HAP-1 (cell line): Measurements from ENCODE around the gene S100A12.

Experiments used
- DNase-seq, 2 experiments: peaks; one replicate each; pipeline ENCODE4 v3.0.0-alpha.2; 2016 to 2020; ENCODE audit warnings: low spot score in 2 of 2
- H3K27me3 ChIP-seq: fragments of 250-450 bp; sonication (Bioruptor Pico); 2 replicates; pipeline ENCODE4 v1.5.1; 2020; ENCODE audit warnings: low read depth, mild to moderate bottlenecking, moderate library complexity
- H3K36me3 ChIP-seq: fragments of 250-450 bp; sonication (Bioruptor Pico); replicated peaks from 2 replicates; pipeline ENCODE4 v1.5.1; 2020; ENCODE audit warnings: mild to moderate bottlenecking
- H3K4me1 ChIP-seq: fragments of 250-450 bp; sonication (Bioruptor Pico); 2 replicates; pipeline ENCODE4 v1.5.1; 2020; ENCODE audit warnings: mild to moderate bottlenecking
- H3K4me3 ChIP-seq: fragments of 250-450 bp; sonication (Bioruptor Pico); 2 replicates; pipeline ENCODE4 v1.5.1; 2020; ENCODE audit warnings: mild to moderate bottlenecking, moderate library complexity
- H3K9me3 ChIP-seq: fragments of 250-450 bp; sonication (Bioruptor Pico); 2 replicates; pipeline ENCODE4 v1.5.1; 2020; ENCODE audit warnings: mild to moderate bottlenecking, moderate library complexity
- in situ Hi-C: fragments of 300-500 bp; cut with MboI; formaldehyde crosslinking; loops from 3 replicates; pipeline ENCODE4 v1.14.3; 2020; ENCODE audit warnings: low sequenced_read_pairs, inconsistent platforms, mixed read lengths

The S100A12 gene

DNA sequence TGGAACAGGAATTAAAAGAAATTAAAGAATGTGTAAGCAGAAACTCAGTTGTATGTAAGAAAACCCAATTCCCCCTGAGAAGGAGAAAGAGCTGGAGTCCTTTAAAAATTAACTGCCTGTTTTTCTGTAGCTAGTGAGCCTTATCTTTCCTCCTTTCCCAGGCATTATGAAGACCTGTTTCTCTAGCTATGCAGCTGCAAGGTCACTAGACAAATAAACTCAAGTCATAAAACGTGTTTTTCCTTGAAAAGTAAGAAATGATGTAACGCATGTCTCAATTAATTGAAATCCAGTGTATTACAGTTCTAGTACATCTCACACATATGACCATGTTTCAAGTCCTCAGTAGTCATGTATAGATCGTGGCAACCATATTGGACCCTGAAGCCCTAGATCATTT is 5.3 kb downstream of the S100A12 start:
- Histone ChIP-seq H3K36me3 (no peaks in the 10 kb centered on the region), H3K4me1 (no peaks in the 10 kb centered on the region), H3K27me3 (no peaks in the 10 kb centered on the region), H3K9me3 (no peaks in the 10 kb centered on the region), H3K4me3 (no peak overlapping the region)
- in situ Hi-C loops = loop anchor here (25.0 kb wide), 1 partner anchor 392 kb away; no protein-coding TSS in a partner anchor
- no peak for DNase-seq

DNA sequence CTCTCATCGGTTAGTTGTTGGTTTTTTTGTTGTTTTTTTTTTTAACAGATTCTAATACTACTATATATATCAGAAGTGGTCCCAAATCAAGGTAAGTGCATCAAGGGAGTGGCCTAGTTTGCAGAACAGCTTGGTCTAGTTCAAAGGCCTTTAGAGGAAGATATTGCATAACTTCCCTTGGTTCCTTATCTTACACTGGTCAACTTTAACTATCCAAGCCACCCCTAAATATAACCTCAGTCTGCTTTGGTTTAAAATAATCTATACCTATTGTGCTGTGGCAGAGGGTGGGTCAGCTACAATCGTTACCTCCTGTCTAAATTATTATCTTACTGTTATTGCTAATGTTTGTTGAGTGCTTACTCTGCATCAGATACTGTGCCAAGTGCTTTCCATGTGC is 6.9 kb downstream of the S100A12 start:
- H3K4me1 ChIP-seq = no peaks in the 10 kb centered on the region
- no peak overlapping the region for H3K4me3 ChIP-seq
- no peaks in the 10 kb centered on the region for H3K27me3 ChIP-seq
- DNase-seq = no peak
- in situ Hi-C loops = loop anchor here (25.0 kb wide), 1 partner anchor 394 kb away; no protein-coding TSS in a partner anchor
- no peaks in the 10 kb centered on the region for H3K9me3 ChIP-seq
- H3K36me3 ChIP-seq = no peaks in the 10 kb centered on the region

DNA sequence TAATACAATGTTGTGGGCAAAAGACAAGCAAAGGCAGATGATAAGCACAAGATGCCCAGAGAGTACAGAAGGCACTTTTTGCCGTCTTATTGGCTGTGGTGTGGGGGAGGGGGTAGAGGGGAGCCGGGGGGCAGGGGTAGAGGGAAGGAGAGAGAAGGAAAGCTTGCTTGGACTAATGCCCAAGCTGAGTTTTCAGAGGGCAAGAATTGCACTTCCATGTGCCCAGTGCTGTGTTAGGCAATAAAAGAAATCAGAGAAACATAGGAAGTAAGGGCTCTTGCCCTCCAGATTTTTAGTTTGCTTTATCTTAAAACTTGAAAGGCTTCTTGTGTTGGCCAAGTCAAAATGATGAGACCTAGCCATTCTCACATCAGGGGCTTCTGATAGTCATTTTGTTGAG is 8.3 kb downstream of the S100A12 start:
- H3K36me3 ChIP-seq = no peaks in the 10 kb centered on the region
- in situ Hi-C loops = loop anchor here (25.0 kb wide), 1 partner anchor 395 kb away; no protein-coding TSS in a partner anchor
- DNase-seq = no peak
- no peaks in the 10 kb centered on the region for H3K4me1 ChIP-seq
- H3K9me3 ChIP-seq = no peaks in the 10 kb centered on the region
- no peaks in the 10 kb centered on the region for H3K27me3 ChIP-seq
- H3K4me3 ChIP-seq = no peak overlapping the region

DNA sequence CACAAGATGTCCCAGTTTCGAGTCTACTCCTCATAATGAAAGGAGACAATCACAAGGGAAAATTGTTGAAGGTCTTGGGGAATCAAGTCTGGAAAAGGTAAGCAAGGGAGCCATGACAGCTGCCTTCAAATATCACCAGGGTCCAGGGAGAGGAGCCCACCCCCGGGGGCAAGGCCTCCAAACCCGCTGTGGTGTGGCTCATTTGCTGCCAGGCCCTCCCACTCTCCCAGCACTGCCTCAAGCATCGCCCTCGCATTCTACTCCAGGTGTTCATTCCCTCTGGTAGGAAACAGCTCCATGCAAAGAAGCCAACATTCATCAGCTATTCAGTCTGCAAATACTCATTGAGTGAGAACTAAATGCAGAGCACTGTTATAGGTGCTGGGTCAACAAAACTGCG is 9.2 kb downstream of the S100A12 start:
- in situ Hi-C loops = loop anchor here (25.0 kb wide), 1 partner anchor 396 kb away; no protein-coding TSS in a partner anchor
- H3K27me3 ChIP-seq = no peaks in the 10 kb centered on the region
- no peaks in the 10 kb centered on the region for H3K9me3 ChIP-seq

DNA sequence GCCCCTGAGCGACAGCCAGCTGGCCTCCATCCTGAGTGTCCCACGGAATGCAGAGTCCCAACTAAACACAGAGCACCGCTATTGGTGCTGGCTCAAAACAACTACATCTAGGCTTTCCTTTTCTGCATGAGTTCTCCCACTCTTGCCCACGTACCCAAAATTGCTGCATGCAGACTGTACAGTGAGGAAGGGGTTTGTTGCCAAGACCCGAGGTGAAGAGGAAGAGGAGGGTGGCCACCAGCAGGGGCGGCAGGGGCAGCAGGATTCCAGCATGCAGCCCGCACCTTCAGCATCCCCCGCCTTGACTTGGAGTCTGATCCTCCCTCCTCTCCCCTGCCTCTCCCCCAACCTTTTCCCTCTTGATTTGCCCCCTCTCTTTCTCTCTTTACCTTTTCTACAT is 9.7 kb downstream of the S100A12 start:
- H3K4me1 ChIP-seq = no peaks in the 10 kb centered on the region
- no peaks in the 10 kb centered on the region for H3K9me3 ChIP-seq
- H3K36me3 ChIP-seq = no peaks in the 10 kb centered on the region
- no peaks in the 10 kb centered on the region for H3K27me3 ChIP-seq
- no peak for DNase-seq
- in situ Hi-C loops = loop anchor here (25.0 kb wide), 1 partner anchor 397 kb away; no protein-coding TSS in a partner anchor
- no peak overlapping the region for H3K4me3 ChIP-seq

More for the DNA sequence above, 9.2 kb downstream of the S100A12 start:
- DNase-seq = no peak
- Histone ChIP-seq H3K4me1 (no peaks in the 10 kb centered on the region), H3K4me3 (no peak overlapping the region), H3K36me3 (no peaks in the 10 kb centered on the region)

DNA sequence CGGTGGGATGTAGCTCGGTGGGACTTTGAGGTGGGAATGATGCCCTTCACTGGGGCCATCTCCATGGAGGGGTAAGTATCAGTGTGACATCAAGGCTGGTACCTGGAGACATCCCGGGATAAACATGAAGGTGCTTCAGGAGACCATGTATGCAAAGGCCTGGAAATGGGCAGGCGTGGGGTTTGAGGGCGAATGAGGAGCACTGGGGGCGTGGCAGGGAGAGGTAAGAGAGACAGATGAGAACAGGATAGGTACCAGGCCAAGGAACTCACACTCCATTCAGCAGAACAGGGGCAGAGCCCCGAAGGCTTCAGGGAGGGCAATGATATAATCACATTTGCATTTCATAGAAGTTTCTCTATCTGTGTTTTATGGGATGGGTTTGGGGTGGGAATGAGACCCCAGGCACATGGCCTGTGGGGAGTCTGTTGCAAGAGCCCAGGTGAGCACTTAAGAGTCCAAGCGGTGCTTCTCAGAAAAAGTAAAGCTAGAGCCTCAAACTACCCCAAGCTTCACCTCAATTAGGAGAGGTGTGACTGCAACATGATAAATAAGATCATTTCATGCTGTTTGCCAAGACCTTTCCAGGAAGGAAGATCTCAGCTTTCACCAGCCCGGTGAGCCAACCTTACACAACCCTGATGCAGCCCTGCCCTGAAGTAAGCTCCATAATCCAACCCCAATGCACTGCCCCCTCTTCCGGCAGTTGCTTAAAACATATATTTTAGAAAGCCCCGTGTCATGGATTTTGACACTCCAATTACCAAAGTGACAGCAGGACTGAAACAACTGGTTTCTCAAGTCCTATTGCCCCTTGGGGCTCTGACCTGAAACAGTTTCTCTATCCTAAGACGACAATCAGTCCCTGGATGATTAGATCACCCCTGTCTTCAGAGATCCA is 10.4 kb downstream of the S100A12 start:
- in situ Hi-C loops = loop anchor here (25.0 kb wide), 1 partner anchor 397 kb away; no protein-coding TSS in a partner anchor
- Histone ChIP-seq H3K27me3 (no peaks in the 10 kb centered on the region), H3K36me3 (no peaks in the 10 kb centered on the region), H3K4me1 (no peaks in the 10 kb centered on the region), H3K9me3 (no peaks in the 10 kb centered on the region), H3K4me3 (no peak overlapping the region)
- no peak for DNase-seq

DNA sequence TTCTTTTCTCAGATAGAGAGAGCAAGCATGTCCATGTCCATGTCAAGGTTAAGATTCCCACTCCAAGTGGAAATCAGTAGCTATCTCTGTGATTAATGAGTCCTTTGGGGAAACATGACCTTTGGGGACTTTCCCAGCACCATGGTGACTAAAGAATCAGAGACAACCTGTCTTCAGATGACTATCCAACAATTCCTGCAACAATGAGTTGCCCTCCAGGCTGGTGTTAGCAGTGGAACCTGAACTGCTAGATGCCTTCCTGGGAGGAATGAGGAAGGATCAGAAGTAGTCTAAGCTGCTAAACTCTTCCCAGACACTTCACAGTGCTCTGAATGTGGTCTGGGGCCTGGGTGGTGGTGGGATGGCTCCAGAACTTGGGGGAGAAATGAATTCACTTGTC is 11.3 kb downstream of the S100A12 start:
- Histone ChIP-seq H3K36me3 (no peaks in the 10 kb centered on the region), H3K4me1 (no peaks in the 10 kb centered on the region), H3K27me3 (no peaks in the 10 kb centered on the region), H3K9me3 (no peaks in the 10 kb centered on the region), H3K4me3 (no peak overlapping the region)
- in situ Hi-C loops = loop anchor here (25.0 kb wide), 1 partner anchor 398 kb away; no protein-coding TSS in a partner anchor
- DNase-seq = no peak

DNA sequence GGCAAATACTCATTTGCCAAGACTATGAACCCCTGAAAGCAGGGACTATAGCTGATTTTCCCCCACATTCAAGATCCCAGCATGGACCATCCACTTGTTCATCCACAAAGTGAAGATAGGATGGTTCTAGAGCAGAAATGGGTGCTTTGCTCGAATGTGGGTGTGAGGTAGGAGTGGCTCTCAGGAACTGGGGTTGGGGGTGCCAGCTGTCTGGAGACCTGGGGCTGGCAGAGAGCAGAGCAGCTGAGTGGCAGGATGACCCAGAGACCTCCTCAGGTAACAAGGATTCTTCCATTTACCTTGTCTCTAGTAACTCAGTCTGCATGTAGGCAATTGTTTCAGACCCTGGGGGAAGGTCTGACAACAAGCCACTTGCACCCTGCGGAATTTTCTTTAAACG is 11.8 kb downstream of the S100A12 start:
- no peak for DNase-seq
- in situ Hi-C loops = loop anchor here (25.0 kb wide), 1 partner anchor 399 kb away; no protein-coding TSS in a partner anchor
- Histone ChIP-seq H3K4me1 (no peaks in the 10 kb centered on the region), H3K9me3 (no peaks in the 10 kb centered on the region), H3K4me3 (no peak overlapping the region), H3K36me3 (no peaks in the 10 kb centered on the region), H3K27me3 (no peaks in the 10 kb centered on the region)

DNA sequence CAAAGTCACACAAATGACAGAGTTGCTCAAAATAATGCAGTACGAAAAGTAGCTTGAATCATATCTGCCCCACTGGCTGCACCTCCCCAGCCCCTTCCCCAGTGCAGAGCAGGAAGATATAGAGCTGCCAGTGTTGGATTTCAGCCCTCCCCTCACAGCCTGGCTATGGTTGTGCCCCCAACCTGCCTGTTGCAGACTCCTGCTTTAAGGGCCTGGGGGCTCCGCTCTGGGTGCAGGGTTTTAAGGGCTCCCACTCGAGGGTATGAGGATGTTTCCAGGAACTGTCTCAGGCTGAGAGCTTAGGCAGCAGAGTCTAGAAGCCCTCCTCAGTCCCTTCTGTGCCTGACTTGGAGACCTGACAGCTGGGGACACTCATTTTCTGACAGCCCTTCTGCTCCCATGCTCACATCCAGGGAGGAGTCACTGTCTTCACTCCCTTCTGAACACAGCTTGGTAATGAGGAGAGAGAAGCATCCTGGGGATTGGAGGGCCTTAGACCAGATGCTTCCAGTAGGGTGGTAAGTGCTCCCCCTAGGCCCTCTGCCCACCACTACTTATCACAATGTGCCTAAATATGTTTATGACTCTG is 13.1 kb downstream of the S100A12 start:
- in situ Hi-C loops = loop anchor here (25.0 kb wide), 1 partner anchor 400 kb away; no protein-coding TSS in a partner anchor
- H3K27me3 ChIP-seq = peaks cover 4% of the 10 kb centered on the region; the same call in 1 of the 2 replicates

DNA sequence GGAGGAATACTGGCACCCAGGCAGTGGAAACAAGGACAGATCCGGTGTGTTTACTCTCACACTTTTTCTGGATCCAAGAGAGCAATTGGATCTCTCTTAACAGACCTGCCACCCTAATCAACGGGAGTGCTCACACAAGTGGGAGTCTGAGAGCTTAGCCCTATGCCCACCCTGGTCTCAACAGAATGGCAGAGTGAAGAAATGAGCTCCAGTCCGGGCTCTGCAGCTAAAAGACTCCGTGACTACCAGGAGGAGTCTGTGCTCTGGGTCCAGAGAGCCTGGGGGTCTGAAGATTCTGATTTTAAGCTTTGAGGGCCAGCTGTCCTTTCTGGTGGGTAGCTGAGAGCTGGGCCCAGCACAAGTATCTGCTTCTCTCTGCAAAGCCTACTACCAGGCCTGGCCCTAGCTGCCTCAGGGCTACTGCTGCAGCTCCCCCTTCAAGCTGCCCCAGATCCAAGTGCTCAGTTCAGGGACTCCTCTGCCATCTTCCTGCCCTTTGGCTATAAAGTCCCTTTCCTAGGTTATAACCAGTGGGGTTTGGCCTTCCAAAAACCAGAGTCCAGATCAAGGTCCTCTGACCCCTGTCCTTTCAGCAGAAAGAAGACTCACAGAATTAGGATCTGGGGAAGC is 13.8 kb downstream of the S100A12 start:
- H3K36me3 ChIP-seq = no peaks in the 10 kb centered on the region
- DNase-seq = no peak
- H3K4me1 ChIP-seq = no peaks in the 10 kb centered on the region
- in situ Hi-C loops = loop anchor here (25.0 kb wide), 1 partner anchor 401 kb away; no protein-coding TSS in a partner anchor
- peaks cover 9% of the 10 kb centered on the region; the same call in 1 of the 2 replicates for H3K27me3 ChIP-seq
- H3K4me3 ChIP-seq = no peak overlapping the region
- H3K9me3 ChIP-seq = no peaks in the 10 kb centered on the region

More for the DNA sequence above, 13.1 kb downstream of the S100A12 start:
- H3K9me3 ChIP-seq = no peaks in the 10 kb centered on the region
- no peaks in the 10 kb centered on the region for H3K36me3 ChIP-seq
- H3K4me3 ChIP-seq = no peak overlapping the region
- no peaks in the 10 kb centered on the region for H3K4me1 ChIP-seq
- no peak for DNase-seq

DNA sequence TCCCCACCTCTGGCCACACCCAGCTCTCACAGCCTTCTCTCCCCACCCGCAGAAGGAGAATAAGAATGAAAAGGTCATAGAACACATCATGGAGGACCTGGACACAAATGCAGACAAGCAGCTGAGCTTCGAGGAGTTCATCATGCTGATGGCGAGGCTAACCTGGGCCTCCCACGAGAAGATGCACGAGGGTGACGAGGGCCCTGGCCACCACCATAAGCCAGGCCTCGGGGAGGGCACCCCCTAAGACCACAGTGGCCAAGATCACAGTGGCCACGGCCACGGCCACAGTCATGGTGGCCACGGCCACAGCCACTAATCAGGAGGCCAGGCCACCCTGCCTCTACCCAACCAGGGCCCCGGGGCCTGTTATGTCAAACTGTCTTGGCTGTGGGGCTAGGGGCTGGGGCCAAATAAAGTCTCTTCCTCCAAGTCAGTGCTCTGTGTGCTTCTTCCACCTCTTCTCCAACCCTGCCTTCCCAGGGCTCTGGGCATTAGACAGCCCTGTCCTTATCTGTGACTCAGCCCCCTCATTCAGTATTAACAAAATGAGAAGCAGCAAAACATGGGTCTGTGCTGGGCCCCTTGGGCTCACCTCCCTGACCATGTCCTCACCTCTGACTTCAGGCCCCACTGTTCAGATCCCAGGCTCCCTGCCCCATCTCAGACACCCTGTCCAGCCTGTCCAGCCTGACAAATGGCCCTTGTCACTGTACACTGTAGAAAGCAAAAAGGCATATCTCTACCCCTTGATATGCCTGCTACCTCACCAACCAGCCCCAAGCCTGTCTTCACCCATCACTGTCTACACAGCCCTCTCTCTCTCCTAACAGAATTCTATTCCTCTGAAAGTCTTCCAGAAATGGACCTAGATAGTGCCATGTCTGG is 14.6 kb downstream of the S100A12 start:
- Histone ChIP-seq H3K36me3 (no peaks in the 10 kb centered on the region), H3K27me3 (peaks cover 9% of the 10 kb centered on the region; the same call in 1 of the 2 replicates), H3K9me3 (no peaks in the 10 kb centered on the region), H3K4me1 (no peaks in the 10 kb centered on the region), H3K4me3 (no peak overlapping the region)
- in situ Hi-C loops = loop anchor here (25.0 kb wide), 1 partner anchor 401 kb away; no protein-coding TSS in a partner anchor
- no peak for DNase-seq

DNA sequence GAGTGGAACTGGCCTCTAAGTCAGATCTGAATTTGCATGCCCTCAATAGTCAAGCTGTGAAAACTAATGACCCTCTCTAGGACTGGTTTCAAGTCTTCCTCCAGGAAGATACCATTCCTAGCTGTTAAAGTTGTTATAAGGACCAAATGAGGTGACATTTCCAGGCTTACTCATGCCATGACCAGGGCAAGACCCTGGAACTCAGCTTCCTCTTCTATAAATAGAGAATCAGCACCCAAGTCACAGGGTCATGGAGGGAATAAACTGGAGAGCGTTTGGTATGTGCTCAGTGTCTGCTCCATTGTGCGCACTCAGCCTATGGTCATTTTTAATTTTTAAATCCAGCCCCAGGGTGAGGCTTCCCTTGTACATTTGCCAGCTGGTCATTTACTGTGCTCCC is 15.2 kb downstream of the S100A12 start:
- Histone ChIP-seq H3K4me3 (no peak overlapping the region), H3K27me3 (peaks cover 9% of the 10 kb centered on the region; the same call in 1 of the 2 replicates), H3K4me1 (no peaks in the 10 kb centered on the region), H3K9me3 (no peaks in the 10 kb centered on the region), H3K36me3 (no peaks in the 10 kb centered on the region)
- DNase-seq = no peak
- in situ Hi-C loops = loop anchor here (25.0 kb wide), 1 partner anchor 402 kb away; no protein-coding TSS in a partner anchor
